Measurements from ENCODE around the gene ERN1.

ERN1 gene

GRCh38 chr17:64081802-64082799, 47.8 kb downstream of the ERN1 start (continued):
- TF ChIP-seq ZSCAN4 (tag by site-specific recombination; IDR thresholded peaks at IDR 0.05) (peak; percentile 66), ZNF837 (tag by site-specific recombination; IDR thresholded peaks at IDR 0.05) (no peak), ZFP41 (tag by site-specific recombination; IDR thresholded peaks at IDR 0.05; ENCODE audit: borderline replicate concordance) (no peak), ZNF23 (tag by site-specific recombination; IDR thresholded peaks at IDR 0.05; ENCODE audit: borderline replicate concordance) (no peak), IKZF3 (tag by site-specific recombination; IDR thresholded peaks at IDR 0.05) (peak; percentile 30; the same call in 1 of the 2 replicates), ZNF362 (tag by site-specific recombination; IDR thresholded peaks at IDR 0.05) (no peak), ZNF600 (tag by site-specific recombination; IDR thresholded peaks at IDR 0.05) (no peak), ZNF302 (tag by site-specific recombination; IDR thresholded peaks at IDR 0.05; ENCODE audit: low read depth) (no peak), ZBTB44 (tag by site-specific recombination; IDR thresholded peaks at IDR 0.05) (peak; percentile 52), ZNF624 (tag by site-specific recombination; IDR thresholded peaks at IDR 0.05) (no peak), MYNN (tag by site-specific recombination; IDR thresholded peaks at IDR 0.05; ENCODE audit: borderline replicate concordance) (0 out of 2 replicates have a peak, but pooled peaks have one; percentile 26), ZBTB20 (tag by site-specific recombination; IDR thresholded peaks at IDR 0.05) (0 out of 2 replicates have a peak, but pooled peaks have one; percentile 18), ZEB2 (tag by site-specific recombination; IDR thresholded peaks at IDR 0.05) (peak; percentile 84), MZF1 (tag by site-specific recombination; IDR thresholded peaks at IDR 0.05; ENCODE audit: borderline replicate concordance) (no peak), ZBTB17 (tag by site-specific recombination; IDR thresholded peaks at IDR 0.05) (peak; percentile 93), ZNF324 (tag by site-specific recombination; IDR thresholded peaks at IDR 0.05) (peak; percentile 79; the same call in 1 of the 2 replicates), ZNF184 (tag by site-specific recombination; IDR thresholded peaks at IDR 0.05) (no peak), PRDM4 (tag by site-specific recombination; IDR thresholded peaks at IDR 0.05) (peak; percentile 60; the same call in 1 of the 2 replicates), ZNF76 (tag by site-specific recombination; IDR thresholded peaks at IDR 0.05; ENCODE audit: borderline replicate concordance, low read depth) (no peak), ZNF138 (tag by site-specific recombination; IDR thresholded peaks at IDR 0.05; ENCODE audit: borderline replicate concordance) (no peak), ZNF660 (tag by site-specific recombination; IDR thresholded peaks at IDR 0.05) (peak; percentile 11; the same call in 1 of the 2 replicates), EGR2 (tag by site-specific recombination; IDR thresholded peaks at IDR 0.05; ENCODE audit: low read depth) (no peak), ZSCAN30 (tag by site-specific recombination; IDR thresholded peaks at IDR 0.05) (0 out of 2 replicates have a peak, but pooled peaks have one; percentile 9), PRDM1 (tag by site-specific recombination; IDR thresholded peaks at IDR 0.05) (peak; percentile 80), ZIC2 (tag by site-specific recombination; IDR thresholded peaks at IDR 0.05) (peak; percentile 58)
- TF ChIP-seq, protein P1, sequence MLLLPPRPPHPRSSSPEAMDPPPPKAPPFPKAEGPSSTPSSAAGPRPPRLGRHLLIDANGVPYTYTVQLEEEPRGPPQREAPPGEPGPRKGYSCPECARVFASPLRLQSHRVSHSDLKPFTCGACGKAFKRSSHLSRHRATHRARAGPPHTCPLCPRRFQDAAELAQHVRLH (tag by site-specific recombination; IDR thresholded peaks at IDR 0.05): 0 out of 2 replicates have a peak, but pooled peaks have one; percentile 7
- TF ChIP-seq, protein P2, sequence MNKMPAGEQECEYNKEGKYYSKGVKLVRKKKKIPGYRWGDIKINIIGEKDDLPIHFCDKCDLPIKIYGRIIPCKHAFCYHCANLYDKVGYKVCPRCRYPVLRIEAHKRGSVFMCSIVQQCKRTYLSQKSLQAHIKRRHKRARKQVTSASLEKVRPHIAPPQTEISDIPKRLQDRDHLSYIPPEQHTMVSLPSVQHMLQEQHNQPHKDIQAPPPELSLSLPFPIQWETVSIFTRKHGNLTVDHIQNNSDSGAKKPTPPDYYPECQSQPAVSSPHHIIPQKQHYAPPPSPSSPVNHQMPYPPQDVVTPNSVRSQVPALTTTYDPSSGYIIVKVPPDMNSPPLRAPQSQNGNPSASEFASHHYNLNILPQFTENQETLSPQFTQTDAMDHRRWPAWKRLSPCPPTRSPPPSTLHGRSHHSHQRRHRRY (tag by site-specific recombination; IDR thresholded peaks at IDR 0.05): no peak

Data from HEK293 (cell line).